ENCODE results near the gene TFDP1.

- TF ChIP-seq CTCF (IDR thresholded peaks at IDR 0.05) (no peak), POLR2A (IDR thresholded peaks at IDR 0.05) (no peak)
These were observed 63.7 kb downstream of the TFDP1 start for GRCh38 chr13:113648216-113648610.

Measured in vagina (tissue), 2 donors.